ENCODE measurements around the gene UBAC2.

UBAC2 gene

DNA sequence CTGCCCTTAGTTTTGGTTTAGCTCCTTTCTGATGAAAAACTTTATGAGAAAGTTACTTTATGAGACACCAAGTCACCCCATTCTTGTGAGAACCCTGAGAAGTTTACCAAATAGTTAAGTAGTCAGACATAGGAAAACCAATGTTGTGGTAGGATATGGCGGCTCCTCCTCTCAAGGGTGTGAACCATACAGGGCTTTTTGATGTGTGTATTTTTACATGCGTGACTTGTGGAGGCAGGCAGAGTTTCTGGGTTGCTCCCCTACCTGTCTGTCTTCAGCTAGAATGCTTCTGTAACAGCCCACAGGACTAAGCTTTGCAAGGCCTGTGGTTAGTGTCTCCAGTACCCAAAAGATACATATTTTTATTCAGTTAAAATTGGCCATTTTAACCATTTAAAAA lies 18.3 kb downstream of the UBAC2 start:
- H3K4me3 ChIP-seq (ENCODE audit: low read length) = no peak overlapping the region
- no peak for DNase-seq (ENCODE audit: low read depth)

DNA sequence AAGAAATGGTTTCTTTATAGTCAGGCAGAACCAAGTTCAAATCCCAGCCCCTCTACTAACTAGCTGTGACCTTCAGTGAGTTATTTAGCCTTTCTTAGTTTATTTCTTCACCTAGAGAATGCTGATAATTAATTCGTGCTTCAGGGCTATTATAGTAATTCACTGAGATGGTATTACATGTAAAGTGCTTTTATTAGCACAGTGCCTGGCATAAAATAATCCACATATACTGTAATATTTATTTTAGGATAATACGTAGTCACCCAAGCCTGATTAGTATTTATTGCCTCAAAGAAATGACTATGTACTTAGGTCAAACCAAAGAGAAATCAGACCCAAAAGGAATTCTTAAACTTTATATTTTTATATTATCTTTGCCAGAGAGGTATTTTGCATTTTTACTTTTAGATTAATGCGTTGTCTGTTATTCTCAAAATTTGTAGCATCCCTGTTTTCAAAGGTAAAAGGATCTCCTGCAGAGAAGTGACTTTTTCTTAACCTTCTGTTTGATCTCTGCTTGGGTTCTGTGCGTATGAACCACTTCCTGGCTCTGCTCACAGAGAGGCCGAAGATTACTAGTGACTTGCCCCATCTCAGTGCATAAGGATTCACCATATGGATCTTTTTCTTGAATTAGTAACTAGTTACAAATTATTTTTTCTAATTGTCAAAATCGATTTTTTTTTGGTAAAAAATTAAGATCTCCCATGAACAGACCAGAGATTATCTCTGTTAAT lies 19.7 kb downstream of the UBAC2 start:
- TF ChIP-seq, protein P1, sequence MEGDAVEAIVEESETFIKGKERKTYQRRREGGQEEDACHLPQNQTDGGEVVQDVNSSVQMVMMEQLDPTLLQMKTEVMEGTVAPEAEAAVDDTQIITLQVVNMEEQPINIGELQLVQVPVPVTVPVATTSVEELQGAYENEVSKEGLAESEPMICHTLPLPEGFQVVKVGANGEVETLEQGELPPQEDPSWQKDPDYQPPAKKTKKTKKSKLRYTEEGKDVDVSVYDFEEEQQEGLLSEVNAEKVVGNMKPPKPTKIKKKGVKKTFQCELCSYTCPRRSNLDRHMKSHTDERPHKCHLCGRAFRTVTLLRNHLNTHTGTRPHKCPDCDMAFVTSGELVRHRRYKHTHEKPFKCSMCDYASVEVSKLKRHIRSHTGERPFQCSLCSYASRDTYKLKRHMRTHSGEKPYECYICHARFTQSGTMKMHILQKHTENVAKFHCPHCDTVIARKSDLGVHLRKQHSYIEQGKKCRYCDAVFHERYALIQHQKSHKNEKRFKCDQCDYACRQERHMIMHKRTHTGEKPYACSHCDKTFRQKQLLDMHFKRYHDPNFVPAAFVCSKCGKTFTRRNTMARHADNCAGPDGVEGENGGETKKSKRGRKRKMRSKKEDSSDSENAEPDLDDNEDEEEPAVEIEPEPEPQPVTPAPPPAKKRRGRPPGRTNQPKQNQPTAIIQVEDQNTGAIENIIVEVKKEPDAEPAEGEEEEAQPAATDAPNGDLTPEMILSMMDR (conservative IDR thresholded peaks at IDR 0.05; ENCODE audit: low read length) = no peak
- DNase-seq (ENCODE audit: low read depth) = no peak
- H3K4me3 ChIP-seq (ENCODE audit: low read length) = no peak overlapping the region

More for the DNA sequence above, 18.3 kb downstream of the UBAC2 start:
- TF ChIP-seq, protein P1 (conservative IDR thresholded peaks at IDR 0.05; ENCODE audit: low read length) = no peak

DNA sequence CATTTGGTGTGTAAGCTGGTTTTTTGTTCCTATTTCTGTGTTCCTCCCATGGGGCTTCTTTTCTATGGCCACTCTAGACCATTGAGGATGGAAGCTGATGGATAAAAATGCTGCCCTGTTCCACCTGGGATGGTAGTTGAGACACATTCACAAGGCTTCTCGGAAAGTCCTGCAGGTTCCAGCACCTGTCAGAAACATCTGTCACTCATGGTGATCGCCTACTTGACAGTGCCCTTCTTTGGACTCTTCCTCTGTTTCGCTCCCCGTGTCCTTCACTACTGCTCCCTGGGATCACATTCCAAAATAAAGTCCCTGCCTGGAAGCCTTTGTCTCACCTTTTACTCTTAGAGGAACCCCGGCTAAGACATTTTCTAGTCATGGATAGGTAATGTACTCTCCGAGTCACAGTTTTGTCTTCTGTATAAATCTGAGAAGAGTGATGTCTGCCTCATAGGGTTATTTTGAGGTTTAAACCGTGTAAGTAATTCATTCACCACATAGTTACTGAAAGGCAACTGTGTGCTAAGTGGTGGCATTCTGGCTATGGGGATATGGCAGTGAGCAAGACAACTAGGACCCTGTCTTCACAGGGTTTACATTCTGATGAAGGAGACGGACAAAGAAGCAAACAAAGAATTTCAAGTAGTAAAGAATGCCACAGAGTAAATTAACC lies 21.0 kb downstream of the UBAC2 start:
- TF ChIP-seq, protein P1 (conservative IDR thresholded peaks at IDR 0.05; ENCODE audit: low read length) = no peak
- no peak for DNase-seq (ENCODE audit: low read depth)
- H3K4me3 ChIP-seq (ENCODE audit: low read length) = no peak overlapping the region

DNA sequence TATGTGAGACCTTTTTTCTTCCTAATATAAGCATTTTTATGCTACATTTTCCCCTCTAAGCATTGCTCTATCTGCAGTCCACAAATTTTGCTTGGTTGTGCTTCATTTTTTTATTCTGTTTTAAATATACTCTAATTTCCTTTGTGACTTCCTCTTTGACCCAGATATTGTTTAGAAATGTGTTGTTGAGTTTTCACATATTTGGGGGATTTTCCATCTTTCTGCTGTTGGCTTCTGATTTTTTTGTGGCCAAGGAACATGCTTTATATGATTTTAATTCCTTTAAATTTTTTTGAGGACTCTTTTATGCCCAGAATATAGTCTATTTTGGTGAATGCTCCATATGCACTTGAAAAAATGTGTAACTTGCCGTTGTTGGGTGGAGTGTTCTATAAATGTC lies 22.9 kb downstream of the UBAC2 start:
- no peak overlapping the region for H3K4me3 ChIP-seq (ENCODE audit: low read length)
- no peak for DNase-seq (ENCODE audit: low read depth)
- TF ChIP-seq, protein P1 (conservative IDR thresholded peaks at IDR 0.05; ENCODE audit: low read length) = no peak

DNA sequence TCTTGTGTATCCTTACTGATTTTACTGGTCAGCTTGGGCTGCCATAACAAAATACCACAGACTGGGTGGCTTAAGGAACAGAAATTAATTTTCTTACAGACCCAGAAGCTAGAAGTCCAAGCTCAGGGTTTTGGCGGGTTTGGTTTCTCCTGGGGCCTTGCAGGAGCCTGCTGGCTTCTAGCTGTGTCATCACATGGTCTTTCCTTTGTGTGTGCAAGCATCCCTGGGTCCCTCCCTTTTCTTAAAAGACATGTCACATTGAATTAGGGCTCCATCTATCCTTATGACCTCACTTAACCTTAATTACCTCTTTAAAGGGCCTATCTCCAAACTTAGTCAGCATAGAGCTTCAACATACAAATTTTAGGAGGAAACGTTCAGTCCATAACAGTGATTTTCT lies 23.4 kb downstream of the UBAC2 start:
- no peak for DNase-seq (ENCODE audit: low read depth)
- no peak overlapping the region for H3K4me3 ChIP-seq (ENCODE audit: low read length)
- TF ChIP-seq, protein P1 (conservative IDR thresholded peaks at IDR 0.05; ENCODE audit: low read length) = no peak

DNA sequence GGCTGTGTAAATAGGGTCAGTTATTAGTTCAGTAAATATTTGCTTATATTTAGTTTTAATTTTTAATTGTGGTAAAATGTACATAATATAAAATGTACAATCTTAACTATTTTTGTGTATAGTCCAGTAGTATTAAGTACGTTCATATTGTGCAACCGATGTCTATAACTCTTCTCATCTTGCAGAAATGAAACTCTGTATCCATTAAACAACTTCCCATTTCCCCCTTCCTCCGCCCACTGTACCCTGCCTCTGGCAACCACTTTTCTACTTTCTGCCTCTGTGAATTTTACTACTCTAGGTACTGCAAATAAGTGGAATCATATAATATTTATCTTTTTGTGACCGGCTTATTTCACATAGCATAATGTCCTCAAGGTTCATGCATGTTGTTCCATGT lies 24.4 kb downstream of the UBAC2 start:
- TF ChIP-seq, protein P1 (conservative IDR thresholded peaks at IDR 0.05; ENCODE audit: low read length) = no peak
- no peak overlapping the region for H3K4me3 ChIP-seq (ENCODE audit: low read length)
- DNase-seq (ENCODE audit: low read depth) = no peak

DNA sequence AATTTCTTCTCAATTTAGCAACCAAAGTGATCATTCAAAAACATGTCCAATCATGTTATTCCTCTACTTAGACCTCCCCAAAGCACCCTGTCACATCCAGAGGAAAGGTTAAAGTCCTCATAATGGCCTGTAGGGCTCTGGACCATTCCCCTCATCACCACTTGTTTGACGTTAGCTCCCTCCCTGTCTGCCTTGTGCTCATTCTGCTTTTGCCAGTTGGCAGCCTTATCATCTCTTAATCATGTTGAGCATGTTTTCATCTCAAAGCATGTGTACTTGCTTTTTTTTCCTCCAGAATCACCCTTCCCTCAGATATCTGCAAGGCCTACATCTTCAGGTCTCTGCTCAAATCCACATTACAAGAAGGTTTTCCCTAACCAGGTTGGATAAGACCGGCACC lies 25.9 kb downstream of the UBAC2 start:
- TF ChIP-seq, protein P1 (conservative IDR thresholded peaks at IDR 0.05; ENCODE audit: low read length) = no peak
- no peak for DNase-seq (ENCODE audit: low read depth)
- H3K4me3 ChIP-seq (ENCODE audit: low read length) = no peak overlapping the region

Data from AG10803 (cell line).